PC-9 (cell line): ENCODE measurements around the gene PUM2. TPM values are rescaled to one million over a fixed set of nuclear protein-coding genes. Genes with fewer than 3 reads are reported as not detected.

Source experiments
- BruUV-seq: library from RNA; stranded (reverse); fragments of 400-500 nt; replicated peaks from 2 replicates; lab custom pipeline; 2021; lab: Mats Ljungman, UMichigan
- CTCF ChIA-PET: fragments of 300-600 bp; sonication (Branson Sonifier 250); formaldehyde crosslinking; loops from one replicate; lab custom pipeline; 2022; ENCODE audit warnings: antibody characterized with exemption; lab: Charles Lee
- POLR2A ChIA-PET: fragments of 300-600 bp; sonication (Branson Sonifier 250); formaldehyde crosslinking; loops from one replicate; lab custom pipeline; 2022; ENCODE audit warnings: antibody characterized with exemption; ENCODE audit not compliant: unreplicated experiment; lab: Charles Lee
- DNase-seq, 2 experiments: peaks; one replicate each; pipeline versions ENCODE4 v3.0.0 to v3.0.0-alpha.2; 2015 to 2022; ENCODE audit warnings: mixed read lengths in 1 of 2
- H2AFZ ChIP-seq: fragments of 200-600 bp; sonication (generic); 2 replicates; pipeline ENCODE4 v1.8.1; 2017; ENCODE audit warnings: antibody characterized with exemption
- H3F3A ChIP-seq: fragments of 200-600 bp; sonication (generic); 2 replicates; pipeline ENCODE4 v1.8.1; 2017; ENCODE audit warnings: antibody characterized with exemption, mild to moderate bottlenecking, low read depth; ENCODE audit not compliant: insufficient read depth
- H3K27ac ChIP-seq: fragments of 200-600 bp; sonication (generic); 2 replicates; pipeline ENCODE4 v1.6.1; 2016; ENCODE audit warnings: mixed run types
- H3K27me3 ChIP-seq: fragments of 200-600 bp; sonication (generic); 2 replicates; pipeline ENCODE4 v1.6.1; 2016; ENCODE audit warnings: low read depth, mixed run types; ENCODE audit not compliant: insufficient read depth
- H3K36me3 ChIP-seq: fragments of 200-600 bp; sonication (generic); 2 replicates; pipeline ENCODE4 v1.6.1; 2016; ENCODE audit warnings: low read depth, mixed run types
- H3K4me1 ChIP-seq: fragments of 200-600 bp; sonication (generic); replicated peaks from 2 replicates; pipeline ENCODE4 v1.6.1; 2016; ENCODE audit warnings: mixed run types; ENCODE audit not compliant: insufficient read depth
- H3K4me2 ChIP-seq: fragments of 200-600 bp; sonication (generic); 2 replicates; pipeline ENCODE4 v1.6.1; 2017; ENCODE audit warnings: mixed run types
- H3K4me3 ChIP-seq: fragments of 200-600 bp; sonication (generic); 2 replicates; pipeline ENCODE4 v1.6.1; 2016; ENCODE audit warnings: mixed run types
- H3K79me2 ChIP-seq: fragments of 200-600 bp; sonication (generic); 2 replicates; pipeline ENCODE4 v1.6.1; 2017; ENCODE audit warnings: low read depth, mixed run types
- H3K9me2 ChIP-seq: fragments of 200-600 bp; sonication (generic); 2 replicates; pipeline ENCODE4 v1.8.1; 2017; ENCODE audit warnings: mild to moderate bottlenecking; ENCODE audit not compliant: insufficient read depth
- H3K9me3 ChIP-seq: fragments of 200-600 bp; sonication (generic); 2 replicates; pipeline ENCODE4 v1.8.1; 2016; ENCODE audit warnings: low read depth; ENCODE audit not compliant: insufficient read depth
- H4K20me1 ChIP-seq: fragments of 200-600 bp; sonication (generic); 2 replicates; pipeline ENCODE4 v1.8.1; 2017; ENCODE audit not compliant: insufficient read depth
- EZH2 ChIP-seq: fragments of 200-600 bp; sonication (generic); IDR thresholded peaks from 2 replicates; pipeline ENCODE4 v1.8.0; 2017; ENCODE audit warnings: antibody characterized with exemption, low read depth
- intact Hi-C: fragments of 100-400 bp; cut with micrococcal nuclease; formaldehyde crosslinking; loops from one replicate; pipeline ENCODE4 v1.10.0; 2022; ENCODE audit not compliant: unreplicated experiment
- total RNA-seq: library from RNA; stranded (reverse); gene quantifications from 2 replicates; pipeline ENCODE4 v1.2.3, GENCODE V29; 2021
- TF ChIP-seq, protein P1 (sequence below): fragments of 200-600 bp; sonication (generic); conservative IDR thresholded peaks from 2 replicates; pipeline ENCODE4 v1.6.1; 2017; ENCODE audit warnings: mixed run types, antibody characterized with exemption, mild to moderate bottlenecking, moderate library complexity

The PUM2 gene
- total RNA-seq, 1 experiment from 2014 or later, result 99.3 TPM

DNA sequence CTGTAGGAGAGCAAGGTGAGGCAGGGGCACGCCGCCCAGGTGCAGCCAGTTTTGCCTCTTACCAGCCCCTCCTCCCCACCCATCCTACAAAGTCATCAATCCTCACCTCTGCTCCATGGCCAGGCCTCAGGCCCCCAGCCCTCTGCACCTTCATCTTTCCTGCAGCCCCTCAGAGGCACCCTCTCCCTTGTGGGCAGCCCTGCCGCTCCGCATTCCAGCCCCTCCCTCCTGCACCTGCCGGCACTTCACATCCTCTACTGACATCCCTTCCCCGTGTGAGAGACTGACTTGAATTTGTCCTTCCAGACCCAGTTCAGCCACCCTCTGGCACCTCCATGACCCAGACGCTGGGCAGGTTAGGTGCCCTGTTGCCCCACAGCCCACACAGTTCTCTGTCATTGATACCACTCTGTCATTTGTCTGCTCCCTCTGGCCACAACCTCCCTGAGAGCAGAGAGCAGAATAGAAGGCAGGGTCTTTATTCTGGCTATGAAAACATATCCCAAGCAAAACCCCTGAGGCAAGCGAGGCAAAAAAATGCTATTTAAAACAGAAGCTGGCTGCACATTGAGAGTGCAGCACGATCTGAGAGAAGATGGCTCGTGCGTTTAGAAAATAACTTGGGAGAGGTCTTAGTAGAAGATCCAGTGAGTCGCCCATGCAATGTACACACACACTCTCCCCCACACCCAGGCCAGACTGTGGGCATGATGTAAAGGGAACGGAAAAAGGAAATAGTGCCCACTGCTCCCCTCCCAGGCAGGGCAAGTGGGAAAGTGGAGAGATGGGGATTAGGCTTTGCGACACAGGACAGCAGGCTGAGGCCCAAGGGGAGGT, 151.6 kb downstream of the PUM2 start:
- H3K4me1 ChIP-seq, result no peaks in the 10 kb centered on the region
- no peaks in the 10 kb centered on the region for H3K9me2 ChIP-seq
- H3K4me2 ChIP-seq, result no peak overlapping the region
- POLR2A ChIA-PET, result no interaction called here
- no peaks in the 10 kb centered on the region for H3K9me3 ChIP-seq
- CTCF ChIA-PET, result no interaction called here
- no peak for DNase-seq
- no TSS peak for BruUV-seq
- no peaks in the 10 kb centered on the region for H4K20me1 ChIP-seq
- no peaks in the 10 kb centered on the region for H3K79me2 ChIP-seq
- intact Hi-C loops, result no loop called here
- no peak overlapping the region for H2AFZ ChIP-seq
- H3K27me3 ChIP-seq, result no peaks in the 10 kb centered on the region
- H3K27ac ChIP-seq, result no peak overlapping the region
- no peak overlapping the region for H3K4me3 ChIP-seq
- H3K36me3 ChIP-seq, result no peaks in the 10 kb centered on the region
- TF ChIP-seq EZH2, result no peak
- TF ChIP-seq, protein P1, sequence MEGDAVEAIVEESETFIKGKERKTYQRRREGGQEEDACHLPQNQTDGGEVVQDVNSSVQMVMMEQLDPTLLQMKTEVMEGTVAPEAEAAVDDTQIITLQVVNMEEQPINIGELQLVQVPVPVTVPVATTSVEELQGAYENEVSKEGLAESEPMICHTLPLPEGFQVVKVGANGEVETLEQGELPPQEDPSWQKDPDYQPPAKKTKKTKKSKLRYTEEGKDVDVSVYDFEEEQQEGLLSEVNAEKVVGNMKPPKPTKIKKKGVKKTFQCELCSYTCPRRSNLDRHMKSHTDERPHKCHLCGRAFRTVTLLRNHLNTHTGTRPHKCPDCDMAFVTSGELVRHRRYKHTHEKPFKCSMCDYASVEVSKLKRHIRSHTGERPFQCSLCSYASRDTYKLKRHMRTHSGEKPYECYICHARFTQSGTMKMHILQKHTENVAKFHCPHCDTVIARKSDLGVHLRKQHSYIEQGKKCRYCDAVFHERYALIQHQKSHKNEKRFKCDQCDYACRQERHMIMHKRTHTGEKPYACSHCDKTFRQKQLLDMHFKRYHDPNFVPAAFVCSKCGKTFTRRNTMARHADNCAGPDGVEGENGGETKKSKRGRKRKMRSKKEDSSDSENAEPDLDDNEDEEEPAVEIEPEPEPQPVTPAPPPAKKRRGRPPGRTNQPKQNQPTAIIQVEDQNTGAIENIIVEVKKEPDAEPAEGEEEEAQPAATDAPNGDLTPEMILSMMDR, result no peak
- H3F3A ChIP-seq, result peaks cover 8% of the 10 kb centered on the region; the same call in 1 of the 2 replicates

Other genes starting within 250 kb of the PUM2 start
- gene SDC1, start 125.7 kb downstream of the PUM2 start, total RNA-seq, result 114 and 128 TPM in 2 replicates
- 39.3 and 44.4 TPM in 2 replicates for gene RHOB, start 96.2 kb upstream of the PUM2 start, total RNA-seq